Neuronal stem cell (in vitro differentiated cells): Measurements from ENCODE around the gene LGALS3BP.
"Not testable (repeated sequence)": the region's sequence is repeated elsewhere in the genome, so short reads cannot be mapped to it uniquely, and the experiment has no call there.

Experiments
- DNase-seq: peaks from one replicate; pipeline ENCODE4 v3.0.0-alpha.2; 2013; ENCODE audit warnings: low spot score
- H2AFZ ChIP-seq: one replicate; pipeline ENCODE4 v1.6.1; 2013; ENCODE audit warnings: mild to moderate bottlenecking, low read length, inconsistent platforms
- H2AK5ac ChIP-seq: 2 replicates; pipeline ENCODE4 v1.6.1; 2013; ENCODE audit warnings: low read depth, mild to moderate bottlenecking, inconsistent platforms, low read length, moderate library complexity, mixed read lengths
- H2BK120ac ChIP-seq: 2 replicates; pipeline ENCODE4 v1.6.1; 2013; ENCODE audit warnings: low read depth, mild to moderate bottlenecking, inconsistent platforms, low read length, moderate library complexity, mixed read lengths
- H2BK12ac ChIP-seq: one replicate; pipeline ENCODE4 v1.6.1; 2013; ENCODE audit warnings: low read length, inconsistent platforms
- H2BK15ac ChIP-seq: 2 replicates; pipeline ENCODE4 v1.6.1; 2013; ENCODE audit warnings: mild to moderate bottlenecking, low read length, inconsistent platforms, mixed read lengths
- H2BK5ac ChIP-seq: one replicate; pipeline ENCODE4 v1.6.1; 2013; ENCODE audit warnings: inconsistent platforms, mild to moderate bottlenecking, low read length, moderate library complexity
- H3K14ac ChIP-seq: one replicate; pipeline ENCODE4 v1.6.1; 2013; ENCODE audit warnings: low read length, inconsistent platforms
- H3K18ac ChIP-seq: 2 replicates; pipeline ENCODE4 v1.6.1; 2013; ENCODE audit warnings: low read length, inconsistent platforms
- H3K23ac ChIP-seq: 2 replicates; pipeline ENCODE4 v1.6.1; 2013; ENCODE audit warnings: low read depth, mild to moderate bottlenecking, mixed read lengths, low read length, inconsistent platforms; ENCODE audit not compliant: poor library complexity
- H3K27ac ChIP-seq: replicated peaks from 3 replicates; pipeline ENCODE4 v1.5.1; 2013; ENCODE audit warnings: low read length, inconsistent platforms
- H3K27me3 ChIP-seq, 3 experiments: 2 replicates each; pipeline ENCODE4 v1.6.1; 2013; ENCODE audit warnings: low read length in 3 of 3, mild to moderate bottlenecking in 2 of 3, inconsistent platforms in 1 of 3, low read depth in 1 of 3, mixed read lengths in 1 of 3, moderate library complexity in 1 of 3; ENCODE audit not compliant: control insufficient read depth in 3 of 3, insufficient read depth in 3 of 3
- H3K36me3 ChIP-seq, 2 donors: replicated peaks in 1 of 2; 2 replicates each; pipeline ENCODE4 v1.6.1; 2013; ENCODE audit warnings: low read length in 2 of 2; ENCODE audit not compliant: control insufficient read depth in 2 of 2, insufficient read depth in 2 of 2
- H3K4ac ChIP-seq: 2 replicates; pipeline ENCODE4 v1.6.1; 2013; ENCODE audit warnings: inconsistent platforms, mild to moderate bottlenecking, low read length, moderate library complexity
- H3K4me1 ChIP-seq, 2 donors: 1 replicate in 1 of 2; 2 replicates in 1 of 2; pipeline ENCODE4 v1.6.1; 2013; ENCODE audit warnings: low read length in 2 of 2, low read depth in 1 of 2; ENCODE audit not compliant: control insufficient read depth in 2 of 2, insufficient read depth in 1 of 2
- H3K4me2 ChIP-seq: one replicate; pipeline ENCODE4 v1.6.1; 2013; ENCODE audit warnings: mild to moderate bottlenecking, low read length, inconsistent platforms; ENCODE audit not compliant: insufficient read depth, poor library complexity, severe bottlenecking
- H3K4me3 ChIP-seq, 2 donors: 2 replicates each; pipeline ENCODE4 v1.5.1; 2013; ENCODE audit warnings: low read length in 2 of 2, mild to moderate bottlenecking in 2 of 2, inconsistent platforms in 1 of 2, moderate library complexity in 1 of 2
- H3K79me1 ChIP-seq: one replicate; pipeline ENCODE4 v1.6.1; 2013; ENCODE audit warnings: low read depth, mild to moderate bottlenecking, inconsistent platforms, low read length, moderate library complexity
- H3K9ac ChIP-seq: one replicate; pipeline ENCODE4 v1.6.1; 2013; ENCODE audit warnings: mild to moderate bottlenecking, low read depth, low read length, inconsistent platforms; ENCODE audit not compliant: poor library complexity
- H3K9me3 ChIP-seq, 2 donors: replicated peaks in 1 of 2; 2 replicates each; pipeline versions ENCODE3 to v1.6.1; 2013; ENCODE audit warnings: low read length in 2 of 2, mild to moderate bottlenecking in 2 of 2, inconsistent platforms in 1 of 2, low read depth in 1 of 2, mixed read lengths in 1 of 2, moderate library complexity in 1 of 2; ENCODE audit not compliant: control insufficient read depth in 2 of 2, insufficient read depth in 1 of 2
- H4K8ac ChIP-seq: one replicate; pipeline ENCODE4 v1.6.1; 2013; ENCODE audit warnings: low read depth, mild to moderate bottlenecking, inconsistent platforms, low read length, moderate library complexity
- H4K91ac ChIP-seq: one replicate; pipeline ENCODE4 v1.6.1; 2013; ENCODE audit warnings: low read length, low read depth, mild to moderate bottlenecking, inconsistent platforms; ENCODE audit not compliant: poor library complexity
- WGBS, 2 donors: extraction: QIAGEN DNeasy Blood & Tissue Kit; methylation state at CpG; one replicate each; pipeline ENCODE4 v1.1.7; 2013; ENCODE audit warnings: missing lambda C conversion rate in 2 of 2, mixed read lengths in 1 of 2; ENCODE audit not compliant: insufficient read length in 2 of 2, insufficient replicate concordance in 1 of 2; ENCODE audit errors: extremely low coverage in 2 of 2; 5-methylcytosine and 5-hydroxymethylcytosine counted together

LGALS3BP gene

GRCh38 chr17:78965491-78965924, 14.2 kb downstream of the LGALS3BP start:
- Histone ChIP-seq H2AK5ac (no peak overlapping the region), H3K14ac (no peak overlapping the region), H3K4me2 (no peak overlapping the region), H3K4me1 (peaks cover 0 to 2% of the 10 kb centered on the region in 2 donors), H3K36me3 (peaks cover 0 to 9% of the 10 kb centered on the region in 2 donors), H3K79me1 (no peaks in the 10 kb centered on the region), H3K9ac (no peak overlapping the region), H4K91ac (no peak overlapping the region), H3K9me3 (peaks cover 0 to 2% of the 10 kb centered on the region in 2 donors), H2BK5ac (no peak overlapping the region), H3K4ac (no peak overlapping the region), H2BK12ac (no peak overlapping the region), H2BK15ac (no peak overlapping the region), H3K18ac (no peak overlapping the region), H2BK120ac (no peak overlapping the region), H4K8ac (no peak overlapping the region), H3K4me3 (no peak overlapping the region), H2AFZ (no peak overlapping the region), H3K23ac (no peak overlapping the region), H3K27me3 (no peaks in the 10 kb centered on the region), H3K27ac (no peak overlapping the region)
- WGBS, 2 donors, result no CpG with 5 or more reads among the region's 8 CpGs
- no peak for DNase-seq

GRCh38 chr17:78963378-78963777, 16.3 kb downstream of the LGALS3BP start:
- H4K8ac ChIP-seq, result no peak overlapping the region
- H3K18ac ChIP-seq, result no peak overlapping the region
- peaks cover 0 to 2% of the 10 kb centered on the region in 2 donors for H3K9me3 ChIP-seq
- no peak overlapping the region for H3K27ac ChIP-seq
- H3K4ac ChIP-seq, result no peak overlapping the region
- peaks cover 0 to 3% of the 10 kb centered on the region in 2 donors for H3K36me3 ChIP-seq
- no peak overlapping the region for H2AFZ ChIP-seq
- no peak overlapping the region for H3K9ac ChIP-seq
- whole genome bisulfite sequencing, 2 donors, result 100% methylated on average over 1 of the region's 6 CpGs; no CpG with 5 or more reads in 1 of the 2 donors
- no peaks in the 10 kb centered on the region for H3K27me3 ChIP-seq
- no peak overlapping the region for H2BK12ac ChIP-seq
- no peak for DNase-seq
- no peak overlapping the region for H2BK15ac ChIP-seq
- H3K79me1 ChIP-seq, result no peaks in the 10 kb centered on the region
- H2BK120ac ChIP-seq, result no peak overlapping the region
- no peak overlapping the region for H3K14ac ChIP-seq
- no peak overlapping the region for H4K91ac ChIP-seq
- H3K4me3 ChIP-seq, result no peak overlapping the region
- H3K4me1 ChIP-seq, result peaks cover 1 to 2% of the 10 kb centered on the region in 2 donors
- no peak overlapping the region for H2AK5ac ChIP-seq
- H2BK5ac ChIP-seq, result no peak overlapping the region
- H3K4me2 ChIP-seq, result no peak overlapping the region
- H3K23ac ChIP-seq, result no peak overlapping the region

GRCh38 chr17:78962984-78963348, 16.8 kb downstream of the LGALS3BP start:
- not testable (repeated sequence) for H2BK5ac ChIP-seq, H4K8ac ChIP-seq, DNase-seq, H3K27ac ChIP-seq, H2AK5ac ChIP-seq, H3K4me2 ChIP-seq, H4K91ac ChIP-seq, H3K9me3 ChIP-seq, H3K4ac ChIP-seq, H3K36me3 ChIP-seq, H3K18ac ChIP-seq, H3K9ac ChIP-seq, H2AFZ ChIP-seq, H2BK15ac ChIP-seq, H3K4me3 ChIP-seq, H3K23ac ChIP-seq, H3K4me1 ChIP-seq, H2BK120ac ChIP-seq, H2BK12ac ChIP-seq, H3K27me3 ChIP-seq, H3K14ac ChIP-seq, H3K79me1 ChIP-seq
- WGBS, 2 donors, result no CpG with 5 or more reads among the region's 8 CpGs

- peak overlapping the region; percentile 68 for H2AFZ ChIP-seq
- no peak overlapping the region for H3K9ac ChIP-seq
- no peaks in the 10 kb centered on the region for H3K9me3 ChIP-seq
- no peak overlapping the region for H3K4ac ChIP-seq
- H2BK5ac ChIP-seq, result no peak overlapping the region
- no peak overlapping the region for H3K4me2 ChIP-seq
- no peak overlapping the region for H2BK12ac ChIP-seq
- H3K4me1 ChIP-seq, result peaks cover 2 to 4% of the 10 kb centered on the region in 2 donors
- no peak overlapping the region for H4K8ac ChIP-seq
- H4K91ac ChIP-seq, result no peak overlapping the region
- peak overlapping the region; percentile 11 for H2BK15ac ChIP-seq
- H2AK5ac ChIP-seq, result no peak overlapping the region
- H3K23ac ChIP-seq, result peak overlapping the region; percentile 23
- H3K27me3 ChIP-seq, result no peaks in the 10 kb centered on the region
- no CpG with 5 or more reads among the region's 19 CpGs for WGBS, 2 donors
- H3K27ac ChIP-seq, result no peak overlapping the region
- DNase-seq, result no peak
- no peak overlapping the region for H3K4me3 ChIP-seq
- no peaks in the 10 kb centered on the region for H3K36me3 ChIP-seq
- no peak overlapping the region for H3K14ac ChIP-seq
- no peak overlapping the region for H2BK120ac ChIP-seq
- no peak overlapping the region for H3K18ac ChIP-seq
- no peaks in the 10 kb centered on the region for H3K79me1 ChIP-seq
Observed at GRCh38 chr17:78962345-78962983, 17.3 kb downstream of the LGALS3BP start.
